ENCODE measurements around the gene DDX46.
"Not testable (repeated sequence)": the region's sequence is repeated elsewhere in the genome, so short reads cannot be mapped to it uniquely, and the experiment has no call there.

The DDX46 gene

GRCh38 chr5:134845852-134846640 lies 87.5 kb downstream of the DDX46 start, which contains the start of gene C5orf24:
C5orf24 (plus strand) TSS chr5:134845968; CDS start chr5:134854901, 8,933 bp downstream.
- DNase-seq = peak; percentile 95

- peak; percentile 18 for DNase-seq
Measured at GRCh38 chr5:134846641-134846960, 88.0 kb downstream of the DDX46 start.

GRCh38 chr5:134849434-134849933 lies 90.9 kb downstream of the DDX46 start:
- DNase-seq = not testable (repeated sequence)

DNA sequence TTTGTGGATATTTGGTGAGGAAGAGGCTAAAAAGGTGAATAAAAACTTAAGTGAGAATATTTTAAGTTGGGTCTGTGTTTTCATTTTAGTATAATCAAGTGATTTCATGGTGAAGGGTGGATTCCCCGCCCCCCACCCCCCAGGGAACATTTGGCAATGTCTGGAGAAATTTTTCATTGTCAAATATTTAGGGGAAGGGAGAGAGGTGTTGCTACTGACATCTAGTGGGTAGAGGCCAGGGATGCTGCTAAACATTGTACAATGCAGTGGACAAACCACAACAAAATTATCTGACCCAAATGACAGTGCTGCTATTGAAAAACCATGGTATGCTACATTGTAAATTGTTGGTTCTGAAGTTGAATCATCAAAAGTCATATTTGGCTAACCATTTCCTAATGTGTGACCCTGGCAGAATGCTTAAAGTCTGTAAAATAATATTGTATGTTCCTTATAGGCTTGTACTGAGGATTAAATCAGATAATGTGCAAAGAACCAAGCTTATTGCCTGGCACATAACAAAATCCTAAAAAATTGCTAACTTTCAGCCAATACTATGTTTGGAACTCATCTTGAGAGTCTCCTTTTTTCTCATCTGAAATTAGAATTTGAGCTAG lies 92.8 kb downstream of the DDX46 start:
- DNase-seq = no peak

- DNase-seq = not testable (repeated sequence)
Measured at GRCh38 chr5:134856465-134856864, 97.9 kb downstream of the DDX46 start.

DNA sequence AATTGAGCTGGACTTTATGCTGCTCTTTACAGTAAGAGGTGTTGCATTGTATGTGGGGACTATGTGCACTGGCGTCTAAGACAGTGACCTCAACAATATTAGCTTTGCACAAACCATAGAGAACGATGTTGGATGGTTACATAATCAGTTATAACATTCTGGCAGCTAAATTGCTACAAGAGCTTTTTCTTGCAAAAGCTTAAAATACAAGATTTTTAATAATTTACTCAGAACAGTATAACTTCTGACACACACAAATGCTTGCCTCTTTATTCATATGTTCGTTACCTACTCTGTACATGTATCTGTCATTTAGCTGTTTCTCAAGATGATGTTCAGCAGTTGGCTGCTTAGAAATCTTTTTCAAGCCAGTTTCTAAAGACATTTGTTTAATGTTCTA lies 98.8 kb downstream of the DDX46 start:
- DNase-seq = no peak

- no peak for DNase-seq
Measured at GRCh38 chr5:134864707-134865106, 106.1 kb downstream of the DDX46 start.

- DNase-seq = peak; percentile 27
Measured at GRCh38 chr5:134873494-134873893, 114.9 kb downstream of the DDX46 start.

- DNase-seq = peak; percentile 80
Measured at GRCh38 chr5:134873987-134874830, 115.6 kb downstream of the DDX46 start, which contains the start of gene TXNDC15. TXNDC15 (plus strand) TSS chr5:134874371; CDS start chr5:134874428, 57 bp downstream.

DNA sequence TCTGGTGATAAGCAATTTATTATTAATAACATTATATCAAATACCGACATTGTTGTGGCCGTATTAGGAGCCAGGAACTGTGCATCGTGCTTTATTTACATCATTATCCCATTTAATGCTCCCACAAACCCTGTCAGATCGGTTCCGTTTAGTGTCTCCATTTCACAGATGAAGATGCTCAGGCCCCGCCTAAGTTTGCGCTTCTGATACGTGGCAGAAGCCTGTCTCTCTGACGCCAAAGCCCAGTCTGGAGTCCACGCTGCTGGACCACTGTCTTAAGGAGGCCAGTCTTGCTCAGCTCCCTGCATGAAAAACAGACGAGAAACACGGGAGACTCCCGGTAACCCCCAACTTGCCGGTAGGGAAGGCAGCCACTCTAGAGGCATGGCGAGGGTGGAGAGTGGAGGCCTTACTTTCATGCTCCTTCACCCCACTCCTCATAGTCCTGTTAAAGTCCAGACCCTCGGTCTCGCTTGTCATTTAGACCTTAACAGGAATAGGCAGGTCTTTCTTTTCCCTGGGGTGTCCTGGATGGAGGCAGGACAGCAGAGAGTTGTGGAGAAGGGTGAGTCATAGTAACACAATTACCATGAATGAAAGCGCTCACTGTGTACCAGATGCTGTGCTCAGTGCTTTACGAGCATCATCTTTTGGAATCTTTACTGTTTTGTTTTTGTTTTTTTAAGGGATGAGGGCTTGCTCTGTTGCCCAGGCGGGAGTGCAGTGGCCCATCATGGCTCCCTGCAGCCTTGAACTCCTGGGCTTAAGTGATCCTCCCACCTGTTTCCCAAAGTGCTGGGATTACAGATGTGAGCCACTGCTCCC lies 116.5 kb downstream of the DDX46 start:
- DNase-seq = peak; percentile 22

DNA sequence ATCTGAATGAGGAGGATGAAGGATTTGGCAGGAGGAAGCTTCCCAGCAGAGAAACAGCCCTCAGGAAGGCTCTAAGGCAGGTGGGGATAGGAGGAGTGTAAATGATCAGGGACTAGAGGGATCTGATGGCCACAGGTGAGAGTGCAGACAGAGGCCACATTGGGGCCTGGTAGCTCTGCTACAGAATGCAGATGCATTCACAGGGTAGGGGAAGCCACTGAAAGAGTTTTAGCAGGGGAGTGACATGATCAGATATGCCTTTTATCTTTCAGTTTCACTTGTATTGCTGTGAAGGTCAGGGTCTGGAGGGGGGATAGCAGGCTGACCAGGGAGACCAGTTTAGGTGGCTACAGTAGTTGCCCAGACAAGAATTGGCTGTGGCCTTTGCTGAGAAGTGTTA lies 118.6 kb downstream of the DDX46 start:
- DNase-seq = no peak

DNA sequence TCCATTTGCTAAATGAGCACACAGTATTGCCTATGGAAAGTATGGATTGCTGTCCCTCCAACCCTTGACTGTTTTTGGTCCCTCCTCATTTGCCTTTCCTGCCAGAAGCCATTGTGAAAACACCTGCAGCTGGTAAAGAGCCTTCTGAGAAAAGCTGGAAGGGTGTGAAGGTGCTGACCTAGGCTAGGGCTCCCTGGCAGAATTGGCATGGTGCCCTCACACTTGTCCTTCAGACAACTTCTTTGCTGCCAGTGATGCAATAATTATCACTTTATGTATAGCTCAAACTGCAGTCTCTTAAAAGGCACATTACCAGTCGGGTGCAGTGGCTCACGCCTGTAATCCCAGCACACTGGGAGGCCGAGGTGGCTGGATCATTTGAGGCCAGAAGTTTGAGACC lies 119.8 kb downstream of the DDX46 start:
- DNase-seq = no peak

DNA sequence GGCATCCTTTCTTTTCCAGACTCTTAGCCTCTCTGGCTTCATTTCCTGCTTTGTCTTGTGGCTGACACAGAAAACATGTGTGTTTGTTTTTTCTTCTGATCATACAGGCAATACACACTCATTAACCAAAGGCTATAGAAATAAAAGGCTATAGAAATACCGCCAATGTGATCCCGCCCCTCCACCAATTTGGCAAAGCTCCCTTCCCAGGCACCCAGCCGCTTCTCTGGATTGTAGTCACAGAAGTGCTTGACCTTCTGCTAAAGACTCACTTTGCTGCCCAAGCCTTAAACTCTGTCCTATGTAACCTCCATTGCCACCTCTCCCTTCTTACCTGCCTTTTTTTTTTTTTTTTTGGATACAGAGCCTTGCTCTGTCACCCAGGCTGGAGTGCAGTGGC lies 120.9 kb downstream of the DDX46 start:
- DNase-seq = no peak

All from stimulated activated CD4-positive, alpha-beta T cell treated with anti-CD3 and anti-CD28 coated beads, Interleukin-1b, Interleukin-23, amount 100 ng/mL, for 48 hours (primary cell).